GM12878 (cell line): ENCODE measurements around the gene EIF5. TPM values are rescaled to one million over a fixed set of nuclear protein-coding genes. Genes with fewer than 3 reads are reported as not detected.

ENCODE experiments used
- ATAC-seq: fragments of 200-7000 bp; cut with Tn5 transposase; 3 replicates; pipeline ENCODE4 v1.9.1; 2020; ENCODE audit warnings: mild to moderate bottlenecking, moderate library complexity
- BruUV-seq: library from RNA; stranded (reverse); fragments of 400-500 nt; replicated peaks from 2 replicates; lab custom pipeline; 2021; lab: Mats Ljungman, UMichigan
- CTCF ChIA-PET: fragments of 300-600 bp; sonication (Branson Sonifier 250); formaldehyde crosslinking; extraction: SDS; loops from one replicate; lab custom pipeline; 2021; ENCODE audit warnings: inconsistent platforms; lab: Yijun Ruan, JAX
- POLR2A ChIA-PET: fragments of 350-600 bp; formaldehyde crosslinking; extraction: SDS; loops from one replicate; lab custom pipeline; 2021; ENCODE audit warnings: inconsistent platforms; lab: Charles Lee
- RAD21 ChIA-PET: fragments of 300-600 bp; sonication (Branson Sonifier 250); formaldehyde crosslinking; loops from one replicate; lab custom pipeline; 2023; ENCODE audit warnings: antibody characterized with exemption; ENCODE audit not compliant: unreplicated experiment; lab: Charles Lee
- SMC1A ChIA-PET: fragments of 300-600 bp; sonication (Branson Sonifier 250); formaldehyde crosslinking; loops from one replicate; lab custom pipeline; 2023; ENCODE audit not compliant: unreplicated experiment, uncharacterized antibody; lab: Charles Lee
- DNase-seq: peaks from one replicate; pipeline ENCODE4 v3.0.0-alpha.2; 2011; ENCODE audit warnings: low read depth, low spot score
- FAIRE-seq: peaks from 3 replicates; lab custom pipeline; 2011; peaks lifted over from hg19 to GRCh38; lab: Jason Lieb, UNC
- H2AFZ ChIP-seq: 2 replicates; pipeline ENCODE4 v1.6.0; 2011; ENCODE audit warnings: low read depth, low read length, control low read depth; ENCODE audit not compliant: control insufficient read depth
- H3K27ac ChIP-seq: 2 replicates; pipeline ENCODE4 v1.5.1; 2011; ENCODE audit warnings: control low read depth; ENCODE audit not compliant: control insufficient read depth, insufficient read depth
- H3K27me3 ChIP-seq, 2 experiments: replicated peaks in 1 of 2; 2 replicates each; pipeline versions ENCODE4 v1.6.0 to v1.6.1; 2011; ENCODE audit warnings: low read length in 1 of 2; ENCODE audit not compliant: control insufficient read depth in 2 of 2, insufficient read depth in 2 of 2
- H3K36me3 ChIP-seq, 2 experiments: 2 replicates each; pipeline ENCODE4 v1.5.1; 2011; ENCODE audit warnings: low read length in 1 of 2; ENCODE audit not compliant: control insufficient read depth in 2 of 2, insufficient read depth in 2 of 2
- H3K4me1 ChIP-seq: 2 replicates; pipeline ENCODE4 v1.6.1; 2011; ENCODE audit warnings: mild to moderate bottlenecking, low read length, moderate library complexity, mixed read lengths; ENCODE audit not compliant: control insufficient read depth, insufficient read depth
- H3K4me2 ChIP-seq: 2 replicates; pipeline ENCODE4 v1.6.0; 2011; ENCODE audit warnings: control low read depth; ENCODE audit not compliant: control insufficient read depth, insufficient read depth
- H3K4me3 ChIP-seq: fragments of 200-600 bp; sonication (generic); 2 replicates; pipeline ENCODE4 v1.5.1; 2016
- H3K79me2 ChIP-seq: 2 replicates; pipeline ENCODE4 v1.6.0; 2011; ENCODE audit warnings: low read length; ENCODE audit not compliant: control insufficient read depth, insufficient read depth
- H3K9ac ChIP-seq: 2 replicates; pipeline ENCODE4 v1.8.0; 2011; ENCODE audit warnings: low read length, control low read depth, mixed read lengths; ENCODE audit not compliant: control insufficient read depth, insufficient read depth
- H3K9me3 ChIP-seq: replicated peaks from 3 replicates; pipeline ENCODE4 v1.5.1; 2011; ENCODE audit warnings: mild to moderate bottlenecking, low read length; ENCODE audit not compliant: control insufficient read depth, insufficient read depth
- H4K20me1 ChIP-seq: 2 replicates; pipeline ENCODE4 v1.6.0; 2011; ENCODE audit not compliant: control insufficient read depth, insufficient read depth
- ATF7 ChIP-seq: fragments of 450-650 bp; IDR thresholded peaks from 2 replicates; pipeline ENCODE4 v1.6.1; 2016; ENCODE audit warnings: low read depth, mild to moderate bottlenecking
- BCLAF1 ChIP-seq: fragments of 450-650 bp; IDR thresholded peaks from 2 replicates; pipeline ENCODE4 v1.6.1; 2017; ENCODE audit warnings: antibody characterized with exemption, mild to moderate bottlenecking, moderate library complexity
- BRCA1 ChIP-seq: IDR thresholded peaks from 2 replicates; pipeline ENCODE4 v1.6.1; 2011; ENCODE audit warnings: low read depth, low read length, improper control_type of control experiment
- CBX5 ChIP-seq: sonication (generic); IDR thresholded peaks from 2 replicates; pipeline ENCODE4 v1.6.1; 2016; ENCODE audit warnings: low read depth, moderate library complexity, mild to moderate bottlenecking, inconsistent platforms
- FOS ChIP-seq: IDR thresholded peaks from 3 replicates; pipeline ENCODE4 v1.6.1; 2011; ENCODE audit warnings: borderline replicate concordance; ENCODE audit not compliant: insufficient read length; ENCODE audit errors: extremely low read depth
- HCFC1 ChIP-seq: fragments of 150-350 bp; IDR thresholded peaks from 2 replicates; pipeline ENCODE4 v1.6.1; 2014; ENCODE audit warnings: low read length
- PKNOX1 ChIP-seq: fragments of 450-650 bp; IDR thresholded peaks from 2 replicates; pipeline ENCODE4 v1.6.1; 2016; ENCODE audit warnings: mild to moderate bottlenecking
- SMC3 ChIP-seq: IDR thresholded peaks from 2 replicates; pipeline ENCODE4 v1.6.1; 2011; ENCODE audit warnings: low read length, improper control_type of control experiment, borderline replicate concordance
- SREBF1 ChIP-seq: IDR thresholded peaks from 2 replicates; pipeline ENCODE4 v1.6.1; 2012; ENCODE audit warnings: mild to moderate bottlenecking, low read length
- SREBF2 ChIP-seq: IDR thresholded peaks from 2 replicates; pipeline ENCODE4 v1.6.1; 2012; ENCODE audit warnings: mild to moderate bottlenecking, low read length
- TCF12 ChIP-seq: IDR thresholded peaks from 2 replicates; pipeline ENCODE4 v1.6.1; 2011; ENCODE audit warnings: low read depth, mild to moderate bottlenecking, low read length
- WGBS: methylation state at CpG from one replicate; pipeline ENCODE4 v1.1.6; 2016; ENCODE audit warnings: low lambda C conversion rate; ENCODE audit not compliant: insufficient replicate concordance, insufficient coverage; ENCODE audit errors: missing lambda C conversion rate; 5-methylcytosine and 5-hydroxymethylcytosine counted together
- in situ Hi-C: fragments of 300-500 bp; cut with MboI; formaldehyde crosslinking; loops from 9 replicates; pipeline ENCODE4 v1.14.3; 2018; ENCODE audit warnings: mixed read lengths
- intact Hi-C: fragments of 100-400 bp; cut with micrococcal nuclease; formaldehyde crosslinking; loops from one replicate; pipeline ENCODE4 v1.14.2; 2022; ENCODE audit not compliant: unreplicated experiment
- polyA plus RNA-seq, 11 experiments: library from polyadenylated mRNA; depleted of rRNA in 4 of 11; unstranded in 6 of 11; stranded (reverse) in 5 of 11; fragments of >200 nt; fragmentation: Nextera tagmentation in 4 of 11; fragmentation: Illumina TruSeq in 1 of 11; extraction: Ambion mirVana in 4 of 11; extraction: Trizol in 1 of 11; gene quantifications; 1 replicate in 1 of 11; 2 replicates in 10 of 11; pipeline versions ENCODE4 v1.2.1 to v1.2.3, GENCODE V29; 2011 to 2016; ENCODE audit warnings: inconsistent platforms in 2 of 11, missing spikeins in 2 of 11, low read depth in 1 of 11
- total RNA-seq, 4 experiments: library from RNA; depleted of rRNA in 3 of 4; stranded (reverse); fragments of >200 nt in 3 of 4; fragmentation: Illumina TruSeq in 1 of 4; extraction: Trizol in 1 of 4; gene quantifications; 2 replicates each; pipeline versions ENCODE4 v1.2.1 to v1.2.3, GENCODE V29; 2013 to 2021

Gene EIF5
- total and polyA plus RNA-seq, 10 of the 15 experiments (the other 5 are each of a cell fraction or from before 2014, with no cell fraction given): 51.2 to 360 (median 115) TPM

GRCh38 chr14:103294091-103294490 lies 39.9 kb upstream of the EIF5 start:
- Histone ChIP-seq H2AFZ (no peak overlapping the region), H4K20me1 (no peaks in the 10 kb centered on the region), H3K36me3 (no peaks in the 10 kb centered on the region), H3K4me3 (no peak overlapping the region), H3K4me2 (no peak overlapping the region), H3K79me2 (no peaks in the 10 kb centered on the region), H3K27ac (no peak overlapping the region), H3K27me3 (no peaks in the 10 kb centered on the region), H3K9ac (no peak overlapping the region), H3K4me1 (no peaks in the 10 kb centered on the region), H3K9me3 (no peaks in the 10 kb centered on the region)
- ChIA-PET SMC1A (interaction anchor here (1.1 to 1.5 kb wide), 4 partner anchors 27 to 193 kb away, joined by 3 to 8 read pairs (median 4); no protein-coding TSS in a partner anchor), POLR2A (no interaction called here), CTCF (interaction anchor here (0.9 to 6.2 kb wide), 7 partner anchors 39 to 220 kb away, joined by 3 to 77 read pairs (median 6); no protein-coding TSS in a partner anchor), RAD21 (interaction anchor here (1.2 to 1.3 kb wide), 2 partner anchors 153 to 189 kb away, joined by 3 to 4 read pairs; no protein-coding TSS in a partner anchor)
- FAIRE-seq (no peak), DNase-seq (no peak), ATAC-seq (no peak)
- in situ Hi-C loops: loop anchor here (5.0 kb wide), 1 partner anchor 217 kb away; no protein-coding TSS in a partner anchor
- WGBS: 65% methylated on average over 11 of the region's 11 CpGs
- TF ChIP-seq TCF12: no peak
- no peak for TF ChIP-seq HCFC1
- TF ChIP-seq SMC3: no peak
- TF ChIP-seq CBX5: no peak
- TF ChIP-seq ATF7: no peak
- no peak for TF ChIP-seq BCLAF1
- no peak for TF ChIP-seq PKNOX1
- TF ChIP-seq SREBF1: no peak
- no peak for TF ChIP-seq BRCA1
- TF ChIP-seq FOS: no peak
- TF ChIP-seq SREBF2: no peak
- no TSS peak for BruUV-seq
- intact Hi-C loops: loop anchor here (10.0 kb wide), 1 partner anchor 599 kb away; no protein-coding TSS in a partner anchor
